Endothelial cell of umbilical vein (primary cell): ENCODE data around the gene CEP104. TPM values are rescaled to one million over a fixed set of nuclear protein-coding genes. Genes with fewer than 3 reads are reported as not detected.

Experiments used
- BruUV-seq: library from RNA; stranded (reverse); fragments of 400-500 nt; replicated peaks from 2 replicates; lab custom pipeline; 2021; lab: Mats Ljungman, UMichigan
- CTCF ChIA-PET: fragments of 300-600, 350-600 bp; sonication (Branson Sonifier 250); formaldehyde crosslinking; loops from one replicate; lab custom pipeline; 2021; ENCODE audit warnings: antibody characterized with exemption, inconsistent platforms; lab: Charles Lee
- POLR2A ChIA-PET: fragments of 300-600, 350-600 bp; sonication (Branson Sonifier 250); formaldehyde crosslinking; loops from one replicate; lab custom pipeline; 2021; ENCODE audit warnings: antibody characterized with exemption, inconsistent platforms; lab: Charles Lee
- DNase-seq: peaks from one replicate; pipeline ENCODE4 v3.0.0-alpha.2; 2011; ENCODE audit warnings: low read depth, low spot score
- FAIRE-seq: peaks from 2 replicates; lab custom pipeline; 2011; peaks lifted over from hg19 to GRCh38; lab: Jason Lieb, UNC
- H2AFZ ChIP-seq: 2 replicates; pipeline ENCODE4 v1.6.0; 2012; ENCODE audit warnings: low read depth, low read length, control low read depth, inconsistent platforms
- H3K27ac ChIP-seq: 2 replicates; pipeline ENCODE4 v1.5.1; 2011; ENCODE audit warnings: low read depth, mild to moderate bottlenecking, control low read depth, low read length, moderate library complexity; ENCODE audit not compliant: insufficient read depth
- H3K27me3 ChIP-seq, 2 experiments: 2 replicates each; pipeline versions ENCODE4 v1.6.0 to v1.6.1; 2011; ENCODE audit warnings: low read length in 2 of 2, mixed read lengths in 1 of 2; ENCODE audit not compliant: control insufficient read depth in 2 of 2, insufficient read depth in 2 of 2
- H3K36me3 ChIP-seq, 2 experiments: 2 replicates in 1 of 2; 3 replicates in 1 of 2; pipeline ENCODE4 v1.5.1; 2011; ENCODE audit warnings: low read length in 2 of 2, mild to moderate bottlenecking in 1 of 2, moderate library complexity in 1 of 2; ENCODE audit not compliant: control insufficient read depth in 2 of 2, insufficient read depth in 2 of 2; ENCODE audit errors: extremely low read depth in 1 of 2
- H3K4me1 ChIP-seq: 3 replicates; pipeline ENCODE4 v1.5.1; 2011; ENCODE audit warnings: mild to moderate bottlenecking, low read length; ENCODE audit not compliant: control insufficient read depth, insufficient read depth; ENCODE audit errors: extremely low read depth
- H3K4me2 ChIP-seq: 2 replicates; pipeline ENCODE4 v1.6.1; 2011; ENCODE audit warnings: low read length, control low read depth, mixed read lengths; ENCODE audit not compliant: insufficient read depth
- H3K4me3 ChIP-seq, 3 experiments: fragments of 200-600 bp in 1 of 3; sonication (generic), shearing (Covaris generic) in 1 of 3; replicated peaks in 1 of 3; 2 replicates each; pipeline ENCODE4 v1.5.1; 2011 to 2016; ENCODE audit warnings: control low read depth in 3 of 3, low read length in 3 of 3, mild to moderate bottlenecking in 2 of 3, inconsistent platforms in 1 of 3, low read depth in 1 of 3, moderate library complexity in 1 of 3; ENCODE audit not compliant: insufficient read depth in 1 of 3
- H3K79me2 ChIP-seq: 2 replicates; pipeline ENCODE4 v1.6.0; 2012; ENCODE audit warnings: low read length, inconsistent platforms; ENCODE audit not compliant: control insufficient read depth, insufficient read depth
- H3K9ac ChIP-seq: replicated peaks from 2 replicates; pipeline ENCODE3; 2011; ENCODE audit warnings: low read length, control low read depth; ENCODE audit not compliant: insufficient read depth; ENCODE audit errors: extremely low read depth
- H3K9me1 ChIP-seq: replicated peaks from 3 replicates; pipeline ENCODE4 v1.6.0; 2011; ENCODE audit warnings: mild to moderate bottlenecking, low read length; ENCODE audit not compliant: control insufficient read depth, insufficient read depth; ENCODE audit errors: extremely low read depth
- H3K9me3 ChIP-seq: replicated peaks from 2 replicates; pipeline ENCODE4 v1.5.1; 2012; ENCODE audit warnings: low read length, inconsistent platforms; ENCODE audit not compliant: control insufficient read depth, insufficient read depth
- H4K20me1 ChIP-seq: replicated peaks from 2 replicates; pipeline ENCODE3; 2011; ENCODE audit warnings: mild to moderate bottlenecking, low read length; ENCODE audit not compliant: control insufficient read depth, insufficient read depth; ENCODE audit errors: extremely low read depth
- GATA2 ChIP-seq: IDR thresholded peaks from 2 replicates; pipeline ENCODE4 v1.7.0; 2011; ENCODE audit warnings: low read depth, mild to moderate bottlenecking, moderate library complexity, mixed read lengths, low read length; ENCODE audit not compliant: insufficient read length, insufficient read depth
- MYC ChIP-seq: IDR thresholded peaks from one replicate; pipeline ENCODE4 v1.6.1; 2011; ENCODE audit warnings: mild to moderate bottlenecking, low read depth, low read length
- POLR2A ChIP-seq: IDR thresholded peaks from 2 replicates; pipeline ENCODE4 v1.6.1; 2012; ENCODE audit warnings: low read depth, mild to moderate bottlenecking, control low read depth, low read length
- dilution Hi-C: fragments of 300-500 bp; cut with MboI; formaldehyde crosslinking; loops from one replicate; pipeline ENCODE4 v1.15.0; 2019; ENCODE audit warnings: low sequenced_read_pairs; ENCODE audit not compliant: extremely low pct_ligation_motif_present
- intact Hi-C: fragments of 100-400 bp; cut with micrococcal nuclease; formaldehyde crosslinking; loops from one replicate; pipeline ENCODE4 v1.10.0; 2022
- polyA plus RNA-seq, 4 experiments: library from polyadenylated mRNA; depleted of rRNA in 3 of 4; stranded (reverse) in 3 of 4; unstranded in 1 of 4; fragments of >200 nt; gene quantifications; 2 replicates each; pipeline versions ENCODE4 v1.2.1 to v1.2.3, GENCODE V29; 2011 to 2012; ENCODE audit warnings: missing spikeins in 1 of 4
- total RNA-seq: library from RNA; stranded (reverse); gene quantifications from 2 replicates; pipeline ENCODE4 v1.2.3, GENCODE V29; 2021

CEP104 gene
- total and polyA plus RNA-seq, 2 donors (not counting 3 experiments of a cell fraction or from before 2014, with no cell fraction given), result 12.4 to 43.0 TPM

DNA sequence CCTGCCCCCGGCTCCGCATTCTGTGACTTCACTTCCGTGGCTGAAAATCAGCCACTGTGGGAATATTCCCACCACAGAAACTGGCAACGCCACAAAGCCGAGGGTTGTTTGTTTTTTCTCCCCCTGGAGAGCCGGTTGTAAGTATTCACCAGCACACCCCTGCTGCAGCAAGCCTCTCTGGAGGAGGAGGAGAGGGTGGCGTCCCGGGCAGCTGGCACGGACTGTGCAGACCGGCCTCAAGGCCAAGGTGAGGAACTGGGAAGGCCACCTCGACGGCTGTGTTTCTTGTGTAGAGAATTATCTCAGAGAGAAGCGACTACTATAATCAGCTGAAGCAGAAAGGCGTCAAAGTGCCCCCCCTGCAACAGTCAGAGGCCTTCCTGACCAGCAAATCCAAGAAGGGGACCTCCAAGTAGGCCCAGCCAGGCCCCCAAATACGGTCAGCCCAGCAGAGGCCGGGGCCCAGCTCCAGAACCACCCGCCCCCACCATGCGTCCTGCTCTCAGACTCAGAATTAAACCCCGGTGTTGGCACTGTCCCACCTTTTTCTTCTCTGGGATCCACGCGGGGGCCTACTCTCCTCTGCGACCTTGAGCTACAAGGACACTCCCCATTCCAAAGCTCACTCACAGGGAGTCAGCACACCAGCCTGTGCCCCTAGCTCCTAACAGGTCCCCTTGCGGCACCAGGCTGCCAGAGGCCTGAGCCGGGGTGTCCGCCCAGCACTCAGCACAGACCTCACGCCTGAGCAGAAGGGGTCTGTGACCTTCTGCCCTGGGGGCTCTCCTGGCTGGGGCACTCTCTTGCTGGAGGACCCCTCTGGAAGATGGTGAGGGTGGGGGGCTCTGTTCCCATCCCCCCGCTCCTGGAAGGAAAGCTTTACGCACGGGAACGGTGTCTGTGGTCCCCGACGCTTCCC, 85.6 kb downstream of the CEP104 start:
- Histone ChIP-seq H2AFZ (peak overlapping the region; percentile 90), H3K4me1 (peaks cover 6% of the 10 kb centered on the region), H3K79me2 (no peaks in the 10 kb centered on the region), H3K9ac (no peak overlapping the region), H3K9me3 (no peaks in the 10 kb centered on the region), H3K27ac (no peak overlapping the region), H3K9me1 (no peaks in the 10 kb centered on the region), H3K4me2 (peak overlapping the region; percentile 62), H3K36me3 (no peaks in the 10 kb centered on the region), H3K27me3 (no peaks in the 10 kb centered on the region), H4K20me1 (no peaks in the 10 kb centered on the region), H3K4me3 (peak overlapping the region in 2 of 3 experiments; percentile 35 to 45)
- DNase-seq (no peak), FAIRE-seq (no peak)
- dilution Hi-C loops (no loop called here), intact Hi-C loops (loop anchor here (1.0 to 5.0 kb wide), 3 partner anchors 25 to 131 kb away; partner anchors contain the start of genes C1orf174 and LRRC47)
- no TSS peak for BruUV-seq
- CTCF ChIA-PET, result interaction anchor here (2.1 kb wide), 1 partner anchor 47 kb away, joined by 6 read pairs; no protein-coding TSS in a partner anchor
- POLR2A ChIA-PET, result interaction anchor here (0.5 kb wide), 1 partner anchor 28 kb away, joined by 3 read pairs; no protein-coding TSS in a partner anchor
- no peak for TF ChIP-seq MYC

DNA sequence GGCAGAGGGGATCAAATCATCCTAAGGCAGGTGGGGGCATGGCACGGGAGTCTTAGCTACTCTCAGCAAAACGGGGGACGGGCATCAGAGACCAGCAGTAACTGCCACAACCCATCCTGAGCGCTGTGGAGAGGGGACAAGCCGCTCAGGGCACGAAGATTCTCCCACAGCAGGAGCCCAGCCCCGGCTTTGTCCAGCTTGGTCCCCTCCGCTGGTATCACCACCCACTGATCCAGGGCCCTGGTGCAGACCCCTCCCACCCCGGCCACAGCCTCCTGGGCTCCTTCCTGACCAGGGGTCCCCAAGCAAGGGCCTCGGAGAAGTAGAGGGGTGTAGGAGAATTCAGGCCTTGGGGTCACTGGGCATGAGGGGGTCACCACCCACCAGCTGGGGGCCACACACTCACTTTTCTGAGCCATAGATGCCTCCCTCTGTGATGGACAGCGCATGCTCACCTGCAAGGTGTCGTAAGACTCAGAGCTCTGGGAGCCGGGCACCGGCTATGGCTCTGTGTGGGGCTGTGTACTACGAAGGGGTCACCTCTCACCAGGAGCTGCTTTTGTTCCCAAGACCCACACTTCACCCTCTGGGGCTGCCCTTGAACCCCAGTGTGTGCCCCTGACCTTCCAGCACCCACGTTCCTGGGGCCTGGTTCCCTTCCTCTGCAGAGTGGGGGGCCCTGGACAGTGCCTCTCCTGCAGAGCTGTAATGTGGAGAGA, 86.8 kb downstream of the CEP104 start:
- H3K4me2 ChIP-seq, result no peak overlapping the region
- H4K20me1 ChIP-seq, result no peaks in the 10 kb centered on the region
- no peak overlapping the region for H3K4me3 ChIP-seq
- no peak for TF ChIP-seq GATA2
- TF ChIP-seq POLR2A, result no peak
- H3K9me3 ChIP-seq, result no peaks in the 10 kb centered on the region
- no peaks in the 10 kb centered on the region for H3K9me1 ChIP-seq
- no peak overlapping the region for H3K9ac ChIP-seq
- H3K27me3 ChIP-seq, result no peaks in the 10 kb centered on the region
- H3K79me2 ChIP-seq, result no peaks in the 10 kb centered on the region
- FAIRE-seq (no peak), DNase-seq (no peak)
- intact Hi-C loops, result loop anchor here (5.0 kb wide), 1 partner anchor 132 kb away; the partner anchor contains the start of gene C1orf174
- ChIA-PET CTCF (interaction anchor here (0.8 to 2.1 kb wide), 2 partner anchors 43 to 46 kb away, joined by 3 to 6 read pairs; no protein-coding TSS in a partner anchor), POLR2A (no interaction called here)
- dilution Hi-C loops, result no loop called here
- peaks cover 6% of the 10 kb centered on the region for H3K4me1 ChIP-seq
- no peak overlapping the region for H3K27ac ChIP-seq
- no peaks in the 10 kb centered on the region for H3K36me3 ChIP-seq
- no TSS peak for BruUV-seq
- H2AFZ ChIP-seq, result no peak overlapping the region
